Measurements from ENCODE around the gene TXNDC2. TPM values are rescaled to one million over a fixed set of nuclear protein-coding genes. Genes with fewer than 3 reads are reported as not detected.

Gene TXNDC2
- polyA plus RNA-seq, 3 donors: 0.10 to 0.36 TPM; not detected in 1

- peaks cover 9% of the 10 kb centered on the region for H4K20me1 ChIP-seq (ENCODE audit: insufficient read depth, low read length)
- H3K4me2 ChIP-seq (replicated peaks; ENCODE audit: extremely low read depth, low read length, poor library complexity, severe bottlenecking): no peak overlapping the region
- no peaks in the 10 kb centered on the region for H3K79me2 ChIP-seq (ENCODE audit: insufficient read depth, low read length)
- Mint-ChIP-seq H3K27me3 (ENCODE audit: low read depth in 3 of 3) (no peaks in the 10 kb centered on the region), H3K9me3 (peaks cover 10 to 17% (median 13%) of the 10 kb centered on the region in 7 donors), H3K36me3 (peaks cover 59 to 73% of the 10 kb centered on the region in 2 donors), H3K27ac (peak overlapping the region in 1 of 7 donors; percentile 33), H3K4me3 (no peak overlapping the region), H3K4me1 (peaks cover 15% of the 10 kb centered on the region)
- DNase-seq: no peak
- peaks cover 9 to 17% of the 10 kb centered on the region in 2 donors for H3K4me1 ChIP-seq (ENCODE audit: control insufficient read depth in 1 of 2, insufficient read depth in 2 of 2, low read length in 2 of 2)
- H2AFZ ChIP-seq (ENCODE audit: insufficient read depth, low read depth, low read length, poor library complexity, severe bottlenecking): no peak overlapping the region
- no peak for TF ChIP-seq CTCF (IDR thresholded peaks at IDR 0.05)
- no peaks in the 10 kb centered on the region for H3K27me3 ChIP-seq (ENCODE audit: control insufficient read depth in 2 of 2, insufficient read depth in 2 of 2, low read length in 2 of 2)
- H3K4me3 ChIP-seq (replicated peaks in 1 of 3; ENCODE audit: low read depth in 2 of 3, low read length in 3 of 3): no peak overlapping the region
- H3K9me3 ChIP-seq (replicated peaks in 1 of 2; ENCODE audit: control insufficient read depth in 1 of 2, insufficient read depth in 1 of 2, low read length in 2 of 2): peaks cover 9 to 15% of the 10 kb centered on the region in 2 donors
- no CpG with 5 or more reads among the region's 2 CpGs for WGBS (ENCODE audit: insufficient coverage)
- intact Hi-C loops (cut with micrococcal nuclease): no loop called here
- peaks cover 40 to 57% of the 10 kb centered on the region in 2 donors for H3K36me3 ChIP-seq (replicated peaks in 1 of 2; ENCODE audit: control insufficient read depth in 1 of 2, insufficient read depth in 2 of 2, low read length in 2 of 2)
- H3K27ac ChIP-seq (ENCODE audit: low read depth in 1 of 2, low read length in 2 of 2): no peak overlapping the region
- no peak overlapping the region for H3K9ac ChIP-seq (ENCODE audit: insufficient read depth, low read length, poor library complexity, severe bottlenecking)
Measured at GRCh38 chr18:9863282-9863681, 22.5 kb upstream of the TXNDC2 start.

DNA sequence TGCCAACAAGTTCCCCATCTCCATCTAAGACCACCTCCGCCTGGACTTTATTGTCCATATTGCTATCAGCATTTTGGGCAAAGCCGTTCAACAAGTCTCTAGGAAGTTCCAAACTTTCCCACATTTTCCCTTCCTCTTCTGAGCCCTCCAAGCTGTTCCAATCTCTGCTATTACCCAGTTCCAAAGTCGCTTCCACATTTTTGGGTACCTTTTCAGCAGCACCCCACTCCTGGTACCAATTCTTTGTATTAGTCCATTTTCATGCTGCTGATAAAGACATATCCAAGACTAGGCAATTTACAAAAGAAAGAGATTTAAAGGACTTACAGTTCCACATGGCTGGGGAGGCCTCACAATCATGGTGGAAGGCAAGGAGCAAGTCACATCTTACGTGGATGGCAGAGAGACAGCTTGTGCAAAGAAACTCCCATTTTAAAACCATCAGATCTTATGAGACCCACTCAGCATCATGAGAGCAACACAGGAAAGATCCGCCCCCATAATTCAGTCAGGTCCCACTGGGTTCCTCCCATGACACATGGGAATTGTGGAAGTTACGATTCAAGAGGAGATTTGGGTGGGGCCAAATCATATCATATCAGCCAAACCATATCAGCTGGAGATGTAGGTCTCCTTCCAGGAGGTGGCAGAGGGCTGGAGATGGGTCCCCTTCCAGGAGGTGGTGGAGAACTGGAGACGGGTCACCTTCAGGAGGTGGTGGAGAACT, 19.8 kb upstream of the TXNDC2 start:
- Histone ChIP-seq H3K36me3 (replicated peaks in 1 of 2; ENCODE audit: control insufficient read depth in 1 of 2, insufficient read depth in 2 of 2, low read length in 2 of 2) (peaks cover 18 to 31% of the 10 kb centered on the region in 2 donors), H3K4me3 (replicated peaks in 1 of 3; ENCODE audit: low read depth in 2 of 3, low read length in 3 of 3) (no peak overlapping the region), H3K79me2 (ENCODE audit: insufficient read depth, low read length) (no peaks in the 10 kb centered on the region), H3K9ac (ENCODE audit: insufficient read depth, low read length, poor library complexity, severe bottlenecking) (no peak overlapping the region), H2AFZ (ENCODE audit: insufficient read depth, low read depth, low read length, poor library complexity, severe bottlenecking) (no peak overlapping the region), H3K9me3 (replicated peaks in 1 of 2; ENCODE audit: control insufficient read depth in 1 of 2, insufficient read depth in 1 of 2, low read length in 2 of 2) (peaks cover 9 to 15% of the 10 kb centered on the region in 2 donors), H3K4me2 (replicated peaks; ENCODE audit: extremely low read depth, low read length, poor library complexity, severe bottlenecking) (no peak overlapping the region), H3K27ac (ENCODE audit: low read depth in 1 of 2, low read length in 2 of 2) (no peak overlapping the region), H4K20me1 (ENCODE audit: insufficient read depth, low read length) (peaks cover 8% of the 10 kb centered on the region), H3K27me3 (ENCODE audit: control insufficient read depth in 2 of 2, insufficient read depth in 2 of 2, low read length in 2 of 2) (no peaks in the 10 kb centered on the region), H3K4me1 (ENCODE audit: control insufficient read depth in 1 of 2, insufficient read depth in 2 of 2, low read length in 2 of 2) (peaks cover 34 to 43% of the 10 kb centered on the region in 2 donors)
- peaks cover 42% of the 10 kb centered on the region for H3K4me1 Mint-ChIP-seq
- H3K27ac Mint-ChIP-seq: peak overlapping the region in 2 of 7 donors; percentile 42 to 55
- DNase-seq: no peak
- intact Hi-C loops (cut with micrococcal nuclease): no loop called here
- WGBS (ENCODE audit: insufficient coverage): 100% methylated on average over 4 of the region's 7 CpGs
- H3K9me3 Mint-ChIP-seq: peaks cover 10 to 22% (median 13%) of the 10 kb centered on the region in 7 donors
- TF ChIP-seq CTCF (IDR thresholded peaks at IDR 0.05): no peak
- peaks cover 34 to 47% of the 10 kb centered on the region in 2 donors for H3K36me3 Mint-ChIP-seq
- H3K4me3 Mint-ChIP-seq: no peak overlapping the region
- H3K27me3 Mint-ChIP-seq (ENCODE audit: low read depth in 3 of 3): no peaks in the 10 kb centered on the region
